HepG2 (cell line): ENCODE data around the gene ALPK1. TPM values are rescaled to one million over a fixed set of nuclear protein-coding genes. Genes with fewer than 3 reads are reported as not detected.

Source experiments
- ARID5B ChIP-seq: IDR thresholded peaks from 2 replicates; pipeline ENCODE4 v1.4.0; 2020; ENCODE audit warnings: mild to moderate bottlenecking, missing genetic modification reagents
- ATAD3A ChIP-seq: sonication (generic); formaldehyde crosslinking; IDR thresholded peaks from 2 replicates; pipeline ENCODE4 v1.4.0; 2020; ENCODE audit warnings: missing genetic modification reagents
- CBFB ChIP-seq: sonication (generic); formaldehyde crosslinking; IDR thresholded peaks from 2 replicates; pipeline ENCODE4 v1.4.0; 2020; ENCODE audit warnings: missing genetic modification reagents
- CCDC6 ChIP-seq: sonication (generic); formaldehyde crosslinking; IDR thresholded peaks from 2 replicates; pipeline ENCODE4 v1.8.1; 2022; ENCODE audit warnings: mild to moderate bottlenecking, missing genetic modification reagents, moderate library complexity
- CEBPZ ChIP-seq: IDR thresholded peaks from 2 replicates; pipeline ENCODE4 v1.6.1; 2012; ENCODE audit warnings: low read length, improper control_type of control experiment
- CTCF ChIP-seq: sonication (generic); formaldehyde crosslinking; IDR thresholded peaks from 2 replicates; pipeline ENCODE4 v1.5.0; 2020; ENCODE audit warnings: mild to moderate bottlenecking, missing genetic modification reagents, moderate library complexity
- GATAD2A ChIP-seq: IDR thresholded peaks from 2 replicates; pipeline ENCODE4 v1.6.1; 2016
- PAXIP1 ChIP-seq: sonication (generic); formaldehyde crosslinking; conservative IDR thresholded peaks from 2 replicates; pipeline ENCODE4 v1.4.0; 2020; ENCODE audit warnings: mild to moderate bottlenecking, missing genetic modification reagents, moderate library complexity
- SOX13 ChIP-seq, 3 experiments: fragments of 450-650 bp in 1 of 3; sonication (generic) in 1 of 3; formaldehyde crosslinking in 1 of 3; IDR thresholded peaks in 2 of 3; conservative IDR thresholded peaks in 1 of 3; 2 replicates each; pipeline versions ENCODE4 v1.5.0 to v1.6.1; 2016 to 2020; ENCODE audit warnings: antibody characterized with exemption in 1 of 3, mild to moderate bottlenecking in 1 of 3, missing compliant biosample characterization in 1 of 3, missing genetic modification reagents in 1 of 3, moderate library complexity in 1 of 3
- THRA ChIP-seq: sonication (generic); formaldehyde crosslinking; IDR thresholded peaks from 2 replicates; pipeline ENCODE4 v1.4.0; 2020; ENCODE audit warnings: missing genetic modification reagents, borderline replicate concordance
- polyA plus RNA-seq, 8 experiments: library from polyadenylated mRNA; depleted of rRNA in 3 of 8; stranded (reverse) in 7 of 8; unstranded in 1 of 8; fragments of >200 nt; fragmentation: Illumina TruSeq in 4 of 8; extraction: Trizol in 4 of 8; gene quantifications; 2 replicates each; pipeline versions ENCODE4 v1.2.1 to v1.2.3, GENCODE V29; 2011 to 2016; ENCODE audit warnings: low read depth in 4 of 8, missing spikeins in 1 of 8, mixed read lengths in 1 of 8; ENCODE audit not compliant: insufficient read depth in 1 of 8
- total RNA-seq, 5 experiments: library from RNA; depleted of rRNA; stranded (reverse); fragments of >200 nt; fragmentation: Illumina TruSeq; extraction: Trizol; gene quantifications; 2 replicates each; pipeline ENCODE4 v1.2.3, GENCODE V29; 2016; ENCODE audit warnings: low read depth in 1 of 5

Gene ALPK1
- total and polyA plus RNA-seq, 2 of the 13 experiments (the other 11 are each of a cell fraction or from before 2014, with no cell fraction given), result 0.61 to 1.3 TPM

GRCh38 chr4:112257098-112257497 is 40.1 kb upstream of the ALPK1 start (continued):
- TF ChIP-seq PAXIP1 (0 out of 2 replicates have a peak, but pooled peaks have one; percentile 26), SOX13 (IDR thresholded peaks at IDR 0.05) (no peak), SOX13 (CRISPR knock-in tag; conservative IDR thresholded peaks at IDR 0.05 in 1 of 2, IDR thresholded peaks at IDR 0.05 in 1 of 2) (no peak), GATAD2A (CRISPR knock-in tag) (peak; percentile 36; the same call in 1 of the 2 replicates), CTCF (CRISPR knock-in tag) (no peak), CCDC6 (CRISPR knock-in tag) (no peak), ARID5B (CRISPR knock-in tag) (peak; percentile 29; the same call in 1 of the 2 replicates), ATAD3A (CRISPR knock-in tag) (no peak), CEBPZ (no peak), THRA (peak; percentile 92; the same call in 1 of the 2 replicates), CBFB (CRISPR knock-in tag) (peak; percentile 70; the same call in 1 of the 2 replicates)
